GM23338 (cell line): ENCODE measurements around the gene FRMD4A. TPM values are rescaled to one million over a fixed set of nuclear protein-coding genes. Genes with fewer than 3 reads are reported as not detected.

ENCODE experiments used
- ATAC-seq: fragments of 200-7000 bp; cut with Tn5 transposase; 3 replicates; pipeline ENCODE4 v1.9.1; 2020
- DNase-seq: peaks from one replicate; pipeline ENCODE4 v3.0.0-alpha.2; 2015; ENCODE audit warnings: low spot score
- H2AFZ ChIP-seq: fragments of 200-600 bp; sonication (generic); 2 replicates; pipeline ENCODE4 v1.8.0; 2016; ENCODE audit warnings: antibody characterized with exemption, mild to moderate bottlenecking, moderate library complexity
- H3F3A ChIP-seq: fragments of 200-600 bp; sonication (generic); replicated peaks from 2 replicates; pipeline ENCODE4 v1.8.0; 2017; ENCODE audit warnings: antibody characterized with exemption, mixed run types, low read depth
- H3K27ac ChIP-seq: fragments of 200-600 bp; sonication (generic); 2 replicates; pipeline ENCODE4 v1.6.1; 2016; ENCODE audit warnings: low read depth
- H3K27me3 ChIP-seq: fragments of 200-600 bp; sonication (generic); 2 replicates; pipeline ENCODE4 v1.8.0; 2016; ENCODE audit warnings: mild to moderate bottlenecking, mixed run types, moderate library complexity; ENCODE audit not compliant: insufficient read depth
- H3K36me3 ChIP-seq: fragments of 200-600 bp; sonication (generic); 2 replicates; pipeline ENCODE4 v1.8.0; 2016; ENCODE audit warnings: mild to moderate bottlenecking; ENCODE audit not compliant: insufficient read depth
- H3K4me1 ChIP-seq: fragments of 200-600 bp; sonication (generic); 2 replicates; pipeline ENCODE4 v1.8.0; 2016; ENCODE audit warnings: mild to moderate bottlenecking, moderate library complexity; ENCODE audit not compliant: insufficient read depth
- H3K4me2 ChIP-seq: fragments of 200-600 bp; sonication (generic); 2 replicates; pipeline ENCODE4 v1.7.1; 2017; ENCODE audit warnings: mixed run types
- H3K4me3 ChIP-seq: fragments of 200-600 bp; sonication (generic); 2 replicates; pipeline ENCODE4 v1.6.1; 2016; ENCODE audit warnings: mixed run types
- H3K79me2 ChIP-seq: fragments of 200-600 bp; sonication (generic); replicated peaks from 2 replicates; pipeline ENCODE4 v1.8.0; 2017; ENCODE audit warnings: mild to moderate bottlenecking; ENCODE audit not compliant: insufficient read depth
- H3K9me2 ChIP-seq: fragments of 200-600 bp; sonication (generic); 2 replicates; pipeline ENCODE4 v1.8.0; 2017; ENCODE audit not compliant: insufficient read depth
- H4K20me1 ChIP-seq: fragments of 200-600 bp; sonication (generic); replicated peaks from 2 replicates; pipeline ENCODE4 v1.8.0; 2017; ENCODE audit warnings: mild to moderate bottlenecking; ENCODE audit not compliant: insufficient read depth
- H3K27ac Mint-ChIP-seq: 2 replicates; pipeline ENCODE4 v1.8.0; 2020; ENCODE audit warnings: inconsistent platforms, mild to moderate bottlenecking, moderate library complexity, mixed read lengths
- H3K27me3 Mint-ChIP-seq: 3 replicates; pipeline ENCODE4 v1.8.0; 2022; ENCODE audit warnings: low read depth, mild to moderate bottlenecking, moderate library complexity, mixed read lengths, inconsistent platforms; ENCODE audit not compliant: insufficient read depth, poor library complexity
- H3K36me3 Mint-ChIP-seq: 3 replicates; pipeline ENCODE4 v1.8.0; 2021; ENCODE audit warnings: low read depth, mild to moderate bottlenecking, inconsistent platforms, moderate library complexity, mixed read lengths
- H3K4me1 Mint-ChIP-seq: 3 replicates; pipeline ENCODE4 v1.8.0; 2020; ENCODE audit warnings: mild to moderate bottlenecking, inconsistent platforms, mixed read lengths
- H3K4me3 Mint-ChIP-seq: 3 replicates; pipeline ENCODE4 v1.8.0; 2021; ENCODE audit warnings: moderate library complexity, mild to moderate bottlenecking, inconsistent platforms, mixed read lengths
- H3K9me3 Mint-ChIP-seq: 3 replicates; pipeline ENCODE4 v1.8.0; 2020; ENCODE audit warnings: moderate library complexity, mild to moderate bottlenecking, inconsistent platforms, mixed read lengths
- CREB1 ChIP-seq: fragments of 250-450 bp; sonication (Bioruptor Pico); IDR thresholded peaks from 2 replicates; pipeline ENCODE4 v1.5.0; 2020; ENCODE audit warnings: low read depth, mild to moderate bottlenecking, moderate library complexity
- CTCF ChIP-seq, 2 experiments: fragments of 200-600 bp in 1 of 2; sonication (generic) in 1 of 2; conservative IDR thresholded peaks; 2 replicates each; pipeline versions ENCODE4 v1.5.1 to v1.6.1; 2016 to 2017; ENCODE audit warnings: antibody characterized with exemption in 2 of 2, low read depth in 2 of 2, mild to moderate bottlenecking in 2 of 2, moderate library complexity in 1 of 2
- EZH2 ChIP-seq: fragments of 200-600 bp; sonication (generic); IDR thresholded peaks from one replicate; pipeline ENCODE4 v1.8.0; 2017; ENCODE audit warnings: antibody characterized with exemption, mild to moderate bottlenecking, low read depth; ENCODE audit not compliant: unreplicated experiment
- EZH2phosphoT487 ChIP-seq: fragments of 200-600 bp; sonication (generic); IDR thresholded peaks from one replicate; pipeline ENCODE4 v1.8.1; 2018; ENCODE audit warnings: antibody characterized with exemption; ENCODE audit not compliant: unreplicated experiment
- JUNB ChIP-seq: IDR thresholded peaks from one replicate; pipeline ENCODE4 v1.6.1; 2016; ENCODE audit warnings: antibody characterized with exemption; ENCODE audit not compliant: unreplicated experiment
- NANOG ChIP-seq: IDR thresholded peaks from 2 replicates; pipeline ENCODE4 v1.6.1; 2016; ENCODE audit warnings: antibody characterized with exemption, borderline replicate concordance
- POLR2AphosphoS5 ChIP-seq: IDR thresholded peaks from 2 replicates; pipeline ENCODE4 v1.6.1; 2016; ENCODE audit warnings: antibody characterized with exemption, low read depth
- STAT1 ChIP-seq: IDR thresholded peaks from one replicate; pipeline ENCODE4 v1.6.1; 2016; ENCODE audit warnings: antibody characterized with exemption; ENCODE audit not compliant: unreplicated experiment
- ZNF114 ChIP-seq: fragments of 250-450 bp; sonication (Bioruptor Pico); IDR thresholded peaks from 2 replicates; pipeline ENCODE4 v1.5.0; 2020; ENCODE audit warnings: mild to moderate bottlenecking, moderate library complexity
- ZNF331 ChIP-seq: fragments of 250-450 bp; sonication (Bioruptor Pico); IDR thresholded peaks from 2 replicates; pipeline ENCODE4 v1.5.0; 2020; ENCODE audit warnings: low read depth, mild to moderate bottlenecking, moderate library complexity
- ZNF462 ChIP-seq: fragments of 250-450 bp; sonication (Bioruptor Pico); IDR thresholded peaks from 2 replicates; pipeline ENCODE4 v1.5.0; 2020; ENCODE audit warnings: mild to moderate bottlenecking, moderate library complexity
- polyA plus RNA-seq: library from polyadenylated mRNA; unstranded; fragments of >200 nt; fragmentation: Nextera tagmentation; extraction: Ambion mirVana; gene quantifications from 2 replicates; pipeline ENCODE4 v1.2.1, GENCODE V29; 2016
- total RNA-seq: library from RNA; depleted of rRNA; stranded (reverse); fragments of >200 nt; shearing (Covaris generic); gene quantifications from 2 replicates; pipeline ENCODE4 v1.2.3, GENCODE V29; 2014
- TF ChIP-seq, protein P1 (sequence below): IDR thresholded peaks from 2 replicates; pipeline ENCODE4 v1.6.1; 2016; ENCODE audit warnings: antibody characterized with exemption

Gene FRMD4A
- total and polyA plus RNA-seq, 2 experiments from 2014 or later, result 14.0 to 20.1 TPM

DNA sequence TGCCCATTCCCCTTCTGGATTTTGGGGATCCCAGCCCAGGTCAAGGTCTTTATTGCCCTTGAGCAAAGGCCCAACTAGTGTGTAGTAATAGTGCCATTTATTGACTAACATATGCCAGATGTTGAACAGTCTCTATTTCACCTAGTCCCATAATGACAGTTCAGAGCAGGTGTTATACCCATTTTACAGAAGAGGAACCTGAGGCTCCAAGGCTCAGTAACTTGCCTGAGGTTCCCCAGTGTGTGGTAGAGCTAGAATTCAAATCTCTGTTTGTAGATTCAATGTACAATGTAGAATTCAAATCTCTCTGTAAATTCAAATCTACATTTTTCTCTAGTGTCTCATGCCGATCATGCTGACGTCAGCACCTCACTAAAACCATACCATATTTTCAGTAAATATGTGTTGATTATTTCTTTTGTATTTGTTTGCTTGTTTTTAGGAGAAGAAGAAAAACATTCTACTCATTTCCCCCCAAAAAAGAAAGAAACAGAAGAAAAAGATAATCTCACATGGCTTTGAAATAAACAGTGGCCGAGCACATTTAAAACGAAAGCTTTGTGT is 414.3 kb downstream of the FRMD4A start (continued):
- TF ChIP-seq NANOG (no peak), ZNF331 (CRISPR knock-in tag) (no peak), CTCF (conservative IDR thresholded peaks at IDR 0.05; ENCODE audit: low read depth in 2 of 2) (no peak), STAT1 (no peak)

- Histone ChIP-seq H4K20me1 (no peaks in the 10 kb centered on the region), H3K27ac (no peak overlapping the region), H3K4me1 (no peaks in the 10 kb centered on the region), H3K27me3 (no peaks in the 10 kb centered on the region), H3F3A (no peaks in the 10 kb centered on the region), H3K4me2 (no peak overlapping the region), H3K4me3 (no peak overlapping the region), H3K79me2 (no peaks in the 10 kb centered on the region), H3K36me3 (no peaks in the 10 kb centered on the region), H3K9me2 (no peaks in the 10 kb centered on the region), H2AFZ (no peak overlapping the region)
- H3K4me3 Mint-ChIP-seq, result no peak overlapping the region
- H3K4me1 Mint-ChIP-seq, result peaks cover 2% of the 10 kb centered on the region; the same call in 1 of the 3 replicates
- no peaks in the 10 kb centered on the region for H3K27me3 Mint-ChIP-seq
- H3K27ac Mint-ChIP-seq, result no peak overlapping the region
- DNase-seq (no peak), ATAC-seq (no peak)
- H3K9me3 Mint-ChIP-seq, result no peaks in the 10 kb centered on the region
- H3K36me3 Mint-ChIP-seq, result no peaks in the 10 kb centered on the region
- TF ChIP-seq ZNF462 (CRISPR knock-in tag) (no peak), EZH2 (no peak), CREB1 (no peak), POLR2AphosphoS5 (no peak), STAT1 (no peak), ZNF331 (CRISPR knock-in tag) (no peak), JUNB (no peak), EZH2phosphoT487 (no peak), CTCF (conservative IDR thresholded peaks at IDR 0.05; ENCODE audit: low read depth in 2 of 2) (no peak), NANOG (no peak), ZNF114 (CRISPR knock-in tag) (no peak)
- TF ChIP-seq, protein P1, sequence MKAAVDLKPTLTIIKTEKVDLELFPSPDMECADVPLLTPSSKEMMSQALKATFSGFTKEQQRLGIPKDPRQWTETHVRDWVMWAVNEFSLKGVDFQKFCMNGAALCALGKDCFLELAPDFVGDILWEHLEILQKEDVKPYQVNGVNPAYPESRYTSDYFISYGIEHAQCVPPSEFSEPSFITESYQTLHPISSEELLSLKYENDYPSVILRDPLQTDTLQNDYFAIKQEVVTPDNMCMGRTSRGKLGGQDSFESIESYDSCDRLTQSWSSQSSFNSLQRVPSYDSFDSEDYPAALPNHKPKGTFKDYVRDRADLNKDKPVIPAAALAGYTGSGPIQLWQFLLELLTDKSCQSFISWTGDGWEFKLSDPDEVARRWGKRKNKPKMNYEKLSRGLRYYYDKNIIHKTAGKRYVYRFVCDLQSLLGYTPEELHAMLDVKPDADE, result no peak
These were observed 415.0 kb downstream of the FRMD4A start for GRCh38 chr10:13915710-13916109.
